Endodermal cell (in vitro differentiated cells): Measurements from ENCODE around the gene MTHFD2. TPM values are rescaled to one million over a fixed set of nuclear protein-coding genes. Genes with fewer than 3 reads are reported as not detected.

Source experiments
- DNase-seq: peaks from one replicate; pipeline ENCODE4 v3.0.0-alpha.2; 2017
- H3K27ac ChIP-seq: 2 replicates; pipeline ENCODE4 v1.5.1; 2013; ENCODE audit warnings: mild to moderate bottlenecking, low read depth, low read length, moderate library complexity
- H3K27me3 ChIP-seq: 2 replicates; pipeline ENCODE4 v1.6.1; 2013; ENCODE audit warnings: mild to moderate bottlenecking, low read length, moderate library complexity; ENCODE audit not compliant: insufficient read depth, control insufficient read depth, poor library complexity, severe bottlenecking
- H3K36me3 ChIP-seq: 2 replicates; pipeline ENCODE4 v1.7.0; 2013; ENCODE audit warnings: mild to moderate bottlenecking, low read length, moderate library complexity; ENCODE audit not compliant: control insufficient read depth, insufficient read depth
- H3K4me1 ChIP-seq: one replicate; pipeline ENCODE4 v1.7.0; 2013; ENCODE audit warnings: low read length; ENCODE audit not compliant: control insufficient read depth, insufficient read depth
- H3K4me3 ChIP-seq: 2 replicates; pipeline ENCODE4 v1.5.1; 2013; ENCODE audit warnings: mild to moderate bottlenecking, low read length, moderate library complexity
- H3K9ac ChIP-seq: 2 replicates; pipeline ENCODE4 v1.6.1; 2013; ENCODE audit warnings: mild to moderate bottlenecking, low read length, moderate library complexity; ENCODE audit not compliant: poor library complexity, severe bottlenecking; ENCODE audit errors: extremely low read depth
- H3K9me3 ChIP-seq: 2 replicates; pipeline ENCODE4 v1.6.1; 2013; ENCODE audit warnings: mild to moderate bottlenecking, low read length, moderate library complexity; ENCODE audit not compliant: control insufficient read depth
- H3K27ac Mint-ChIP-seq: 2 replicates; pipeline ENCODE4 v1.8.0; 2020; ENCODE audit warnings: mixed read lengths
- H3K27me3 Mint-ChIP-seq: 2 replicates; pipeline ENCODE4 v1.8.0; 2021; ENCODE audit warnings: mild to moderate bottlenecking, mixed read lengths; ENCODE audit not compliant: insufficient read depth
- H3K36me3 Mint-ChIP-seq: 2 replicates; pipeline ENCODE4 v1.8.0; 2020; ENCODE audit warnings: low read depth, mixed read lengths
- H3K4me1 Mint-ChIP-seq: 2 replicates; pipeline ENCODE4 v1.8.0; 2020; ENCODE audit warnings: mixed read lengths
- H3K4me3 Mint-ChIP-seq: 2 replicates; pipeline ENCODE4 v1.8.0; 2020; ENCODE audit warnings: mild to moderate bottlenecking, moderate library complexity, mixed read lengths
- H3K9me3 Mint-ChIP-seq: 2 replicates; pipeline ENCODE4 v1.8.0; 2020; ENCODE audit warnings: mild to moderate bottlenecking, mixed read lengths
- CTCF ChIP-seq: fragments of 200-600 bp; sonication (generic); conservative IDR thresholded peaks from 2 replicates; pipeline ENCODE4 v1.5.0; 2021; ENCODE audit warnings: antibody characterized with exemption, mild to moderate bottlenecking
- WGBS, 2 experiments: methylation state at CpG; one replicate each; pipeline versions ENCODE4 v1.1.5 to v1.1.7; 2013; ENCODE audit warnings: missing lambda C conversion rate in 2 of 2, mixed read lengths in 1 of 2; ENCODE audit not compliant: insufficient coverage in 1 of 2, insufficient read length in 1 of 2; 5-methylcytosine and 5-hydroxymethylcytosine counted together
- total RNA-seq, 2 donors: library from RNA; stranded (reverse); fragmentation: NEBNext Ultra II Directional in 1 of 2; extraction: Animal tissue kit (Norgen Biotek cat#: 25700) in 1 of 2; gene quantifications; 2 replicates in 1 of 2; 3 replicates in 1 of 2; pipeline ENCODE4 v1.2.1, GENCODE V29; 2021

The MTHFD2 gene
- total RNA-seq, 2 donors from 2014 or later, result 77.4 to 84.5 TPM

GRCh38 chr2:74164761-74165160 lies 33.7 kb upstream of the MTHFD2 start:
- Histone ChIP-seq H3K27ac (no peak overlapping the region), H3K4me1 (no peaks in the 10 kb centered on the region), H3K9me3 (no peaks in the 10 kb centered on the region), H3K36me3 (peaks cover 85% of the 10 kb centered on the region), H3K27me3 (no peaks in the 10 kb centered on the region), H3K4me3 (no peak overlapping the region), H3K9ac (no peak overlapping the region)
- DNase-seq, result no peak
- H3K27me3 Mint-ChIP-seq, result no peaks in the 10 kb centered on the region
- whole genome bisulfite sequencing, 2 experiments, result 86 to 100% methylated on average over 1 of the region's 1 CpG
- H3K4me3 Mint-ChIP-seq, result no peak overlapping the region
- no peak overlapping the region for H3K27ac Mint-ChIP-seq
- no peaks in the 10 kb centered on the region for H3K9me3 Mint-ChIP-seq
- no peak for TF ChIP-seq CTCF
- H3K36me3 Mint-ChIP-seq, result peaks cover 76% of the 10 kb centered on the region
- no peaks in the 10 kb centered on the region for H3K4me1 Mint-ChIP-seq

- H3K27ac ChIP-seq, result no peak overlapping the region
- Mint-ChIP-seq H3K9me3 (no peaks in the 10 kb centered on the region), H3K4me1 (no peaks in the 10 kb centered on the region), H3K4me3 (no peak overlapping the region), H3K27me3 (no peaks in the 10 kb centered on the region), H3K36me3 (peaks cover 66% of the 10 kb centered on the region), H3K27ac (no peak overlapping the region)
- H3K9ac ChIP-seq, result no peak overlapping the region
- H3K4me1 ChIP-seq, result no peaks in the 10 kb centered on the region
- H3K36me3 ChIP-seq, result peaks cover 78% of the 10 kb centered on the region
- no peak for TF ChIP-seq CTCF
- H3K27me3 ChIP-seq, result no peaks in the 10 kb centered on the region
- no peak for DNase-seq
- WGBS, 2 experiments, result 82 to 88% methylated on average over 1 to 2 of the region's 2 CpGs
- no peaks in the 10 kb centered on the region for H3K9me3 ChIP-seq
- H3K4me3 ChIP-seq, result no peak overlapping the region
Observed at GRCh38 chr2:74168739-74169138, 29.7 kb upstream of the MTHFD2 start.

GRCh38 chr2:74174909-74175308 lies 23.5 kb upstream of the MTHFD2 start:
- no peaks in the 10 kb centered on the region for H3K27me3 ChIP-seq
- Mint-ChIP-seq H3K27me3 (no peaks in the 10 kb centered on the region), H3K9me3 (peaks cover 28% of the 10 kb centered on the region), H3K4me1 (peaks cover 2% of the 10 kb centered on the region), H3K4me3 (no peak overlapping the region), H3K27ac (no peak overlapping the region), H3K36me3 (peaks cover 49% of the 10 kb centered on the region)
- H3K36me3 ChIP-seq, result peaks cover 46% of the 10 kb centered on the region
- DNase-seq, result no peak
- H3K27ac ChIP-seq, result no peak overlapping the region
- no peak overlapping the region for H3K9ac ChIP-seq
- no peak for TF ChIP-seq CTCF
- 89 to 94% methylated on average over 1 of the region's 1 CpG for WGBS, 2 experiments
- H3K4me3 ChIP-seq, result peak overlapping the region; percentile 61
- H3K4me1 ChIP-seq, result no peaks in the 10 kb centered on the region
- peaks cover 25% of the 10 kb centered on the region for H3K9me3 ChIP-seq
